Measurements from ENCODE around the gene SYCP3. TPM values are rescaled to one million over a fixed set of nuclear protein-coding genes. Genes with fewer than 3 reads are reported as not detected.

The SYCP3 gene
- 0.03 and 0.04 TPM in 2 replicates for total RNA-seq (ENCODE audit: low replicate concordance)

DNA sequence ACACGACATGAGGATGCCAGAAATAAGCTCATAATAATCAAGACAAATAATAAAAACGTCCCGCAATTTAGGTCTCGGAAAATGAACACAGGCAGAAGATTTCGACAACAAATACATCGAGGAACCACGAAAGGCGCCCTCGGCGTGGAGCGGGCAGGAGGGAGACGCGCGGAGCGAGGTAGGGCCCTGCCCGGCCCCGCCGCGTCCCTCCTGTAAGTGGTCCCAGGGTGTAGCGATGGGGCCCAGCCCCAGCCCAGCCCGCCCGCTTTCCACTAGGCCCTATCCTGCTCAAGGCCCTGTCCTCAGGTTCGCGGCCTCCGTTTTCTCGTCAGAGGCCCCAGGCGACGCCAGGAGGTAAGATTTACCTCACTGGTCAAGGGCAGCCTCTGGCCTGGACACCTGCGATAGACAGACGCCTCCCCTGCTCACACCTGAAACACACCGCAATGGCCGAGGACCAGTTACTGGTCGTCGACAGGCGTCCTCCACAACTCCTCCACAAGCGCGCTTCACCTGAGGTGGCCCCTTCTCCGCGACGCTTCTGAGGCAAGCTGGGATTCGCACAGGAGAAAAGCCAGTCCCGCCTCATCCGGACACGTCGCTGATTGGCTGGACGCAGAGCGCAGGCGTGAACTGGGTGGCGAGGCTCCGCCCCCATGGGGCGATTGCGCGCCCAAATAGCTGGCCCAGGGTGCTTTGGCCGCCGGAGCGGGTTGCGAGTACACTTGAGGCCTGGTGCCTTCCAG, at the start of gene SYCP3:
SYCP3 (minus strand) TSS at position 543 of the 746 bp plus-strand sequence. CDS start 1,527 bp downstream, outside the sequence.
- H3K4me3 Mint-ChIP-seq: no peak within 1 kb of the TSS
- DNase-seq (ENCODE audit: low spot score): no peak
- H3K27me3 Mint-ChIP-seq (ENCODE audit: insufficient read depth, low read depth): no peaks in the 10 kb centered on the region
- no peaks in the 10 kb centered on the region for H3K9me3 Mint-ChIP-seq
- no peaks in the 10 kb centered on the region for H3K4me1 ChIP-seq
- TF ChIP-seq, protein P1, sequence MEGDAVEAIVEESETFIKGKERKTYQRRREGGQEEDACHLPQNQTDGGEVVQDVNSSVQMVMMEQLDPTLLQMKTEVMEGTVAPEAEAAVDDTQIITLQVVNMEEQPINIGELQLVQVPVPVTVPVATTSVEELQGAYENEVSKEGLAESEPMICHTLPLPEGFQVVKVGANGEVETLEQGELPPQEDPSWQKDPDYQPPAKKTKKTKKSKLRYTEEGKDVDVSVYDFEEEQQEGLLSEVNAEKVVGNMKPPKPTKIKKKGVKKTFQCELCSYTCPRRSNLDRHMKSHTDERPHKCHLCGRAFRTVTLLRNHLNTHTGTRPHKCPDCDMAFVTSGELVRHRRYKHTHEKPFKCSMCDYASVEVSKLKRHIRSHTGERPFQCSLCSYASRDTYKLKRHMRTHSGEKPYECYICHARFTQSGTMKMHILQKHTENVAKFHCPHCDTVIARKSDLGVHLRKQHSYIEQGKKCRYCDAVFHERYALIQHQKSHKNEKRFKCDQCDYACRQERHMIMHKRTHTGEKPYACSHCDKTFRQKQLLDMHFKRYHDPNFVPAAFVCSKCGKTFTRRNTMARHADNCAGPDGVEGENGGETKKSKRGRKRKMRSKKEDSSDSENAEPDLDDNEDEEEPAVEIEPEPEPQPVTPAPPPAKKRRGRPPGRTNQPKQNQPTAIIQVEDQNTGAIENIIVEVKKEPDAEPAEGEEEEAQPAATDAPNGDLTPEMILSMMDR (IDR thresholded peaks at IDR 0.05): no peak
- no peak for TF ChIP-seq EZH2phosphoT487 (IDR thresholded peaks at IDR 0.05)
- TF ChIP-seq EZH2 (IDR thresholded peaks at IDR 0.05): no peak
- no peaks in the 10 kb centered on the region for H3K9me3 ChIP-seq (ENCODE audit: low read depth)
- no peak within 1 kb of the TSS for H3K9ac ChIP-seq
- H3K27ac ChIP-seq: no peak within 1 kb of the TSS
- no peak within 1 kb of the TSS for H3K4me3 ChIP-seq
- H4K20me1 ChIP-seq (ENCODE audit: low read depth): no peaks in the 10 kb centered on the region
- no peaks in the 10 kb centered on the region for H3F3A ChIP-seq (ENCODE audit: low read depth)
- H3K4me2 ChIP-seq: no peak within 1 kb of the TSS
- H3K27ac Mint-ChIP-seq: no peak within 1 kb of the TSS
- peaks cover 7% of the 10 kb centered on the region for H3K36me3 Mint-ChIP-seq
- no peaks in the 10 kb centered on the region for H3K4me1 Mint-ChIP-seq
- no peak within 1 kb of the TSS for H2AFZ ChIP-seq (replicated peaks)
- no peaks in the 10 kb centered on the region for H3K27me3 ChIP-seq
- no peaks in the 10 kb centered on the region for H3K36me3 ChIP-seq
- no peaks in the 10 kb centered on the region for H3K79me2 ChIP-seq (ENCODE audit: low read depth)

- Histone ChIP-seq H3K4me3 (no peak overlapping the region), H3K79me2 (ENCODE audit: low read depth) (no peaks in the 10 kb centered on the region), H2AFZ (replicated peaks) (no peak overlapping the region), H3K36me3 (no peaks in the 10 kb centered on the region), H3K9me3 (ENCODE audit: low read depth) (no peaks in the 10 kb centered on the region), H3K27ac (no peak overlapping the region), H3K4me1 (no peaks in the 10 kb centered on the region), H4K20me1 (ENCODE audit: low read depth) (no peaks in the 10 kb centered on the region), H3K27me3 (no peaks in the 10 kb centered on the region), H3K4me2 (no peak overlapping the region), H3K9ac (no peak overlapping the region), H3F3A (ENCODE audit: low read depth) (no peaks in the 10 kb centered on the region)
- Mint-ChIP-seq H3K27me3 (ENCODE audit: insufficient read depth, low read depth) (no peaks in the 10 kb centered on the region), H3K4me1 (no peaks in the 10 kb centered on the region), H3K27ac (no peak overlapping the region), H3K36me3 (no peaks in the 10 kb centered on the region), H3K4me3 (no peak overlapping the region), H3K9me3 (no peaks in the 10 kb centered on the region)
- TF ChIP-seq EZH2phosphoT487 (IDR thresholded peaks at IDR 0.05) (no peak), EZH2 (IDR thresholded peaks at IDR 0.05) (no peak)
- TF ChIP-seq, protein P1 (IDR thresholded peaks at IDR 0.05): no peak
- DNase-seq (ENCODE audit: low spot score): no peak
These were observed 46.4 kb upstream of the SYCP3 start for GRCh38 chr12:101785671-101786070.

GRCh38 chr12:101784376-101784775, 45.1 kb upstream of the SYCP3 start:
- no peak overlapping the region for H3K27ac ChIP-seq

More at GRCh38 chr12:101784376-101784775, 45.1 kb upstream of the SYCP3 start:
- no peaks in the 10 kb centered on the region for H3K27me3 ChIP-seq
- Mint-ChIP-seq H3K27ac (no peak overlapping the region), H3K4me3 (no peak overlapping the region), H3K4me1 (no peaks in the 10 kb centered on the region), H3K36me3 (no peaks in the 10 kb centered on the region), H3K9me3 (no peaks in the 10 kb centered on the region), H3K27me3 (ENCODE audit: insufficient read depth, low read depth) (no peaks in the 10 kb centered on the region)
- H3K79me2 ChIP-seq (ENCODE audit: low read depth): no peaks in the 10 kb centered on the region
- no peak for DNase-seq (ENCODE audit: low spot score)
- H3F3A ChIP-seq (ENCODE audit: low read depth): no peaks in the 10 kb centered on the region
- no peaks in the 10 kb centered on the region for H3K36me3 ChIP-seq
- H3K4me3 ChIP-seq: no peak overlapping the region
- no peak overlapping the region for H2AFZ ChIP-seq (replicated peaks)
- H3K4me1 ChIP-seq: no peaks in the 10 kb centered on the region
- H4K20me1 ChIP-seq (ENCODE audit: low read depth): no peaks in the 10 kb centered on the region
- TF ChIP-seq EZH2phosphoT487 (IDR thresholded peaks at IDR 0.05) (no peak), EZH2 (IDR thresholded peaks at IDR 0.05) (no peak)
- TF ChIP-seq, protein P1 (IDR thresholded peaks at IDR 0.05): no peak
- no peaks in the 10 kb centered on the region for H3K9me3 ChIP-seq (ENCODE audit: low read depth)
- no peak overlapping the region for H3K9ac ChIP-seq
- H3K4me2 ChIP-seq: no peak overlapping the region
